Epithelial cell of proximal tubule (primary cell): ENCODE data around the gene CCRL2. TPM values are rescaled to one million over a fixed set of nuclear protein-coding genes. Genes with fewer than 3 reads are reported as not detected.

ENCODE experiments used
- DNase-seq: peaks from one replicate; pipeline ENCODE4 v3.0.0-alpha.2; 2011; ENCODE audit warnings: low read depth
- H3K4me3 ChIP-seq: 2 replicates; pipeline ENCODE4 v1.5.1; 2011; ENCODE audit warnings: low read depth, mild to moderate bottlenecking, low read length
- total RNA-seq: library from RNA; depleted of rRNA; stranded (reverse); fragments of >200 nt; gene quantifications from 2 replicates; pipeline ENCODE4 v1.2.3, GENCODE V29; 2015
- TF ChIP-seq, protein P1 (sequence below): conservative IDR thresholded peaks from 2 replicates; pipeline ENCODE4 v1.5.1; 2012; ENCODE audit warnings: low read depth, mild to moderate bottlenecking, low read length

CCRL2 gene
- total RNA-seq, 1 donor from 2014 or later, result not detected

- TF ChIP-seq, protein P1, sequence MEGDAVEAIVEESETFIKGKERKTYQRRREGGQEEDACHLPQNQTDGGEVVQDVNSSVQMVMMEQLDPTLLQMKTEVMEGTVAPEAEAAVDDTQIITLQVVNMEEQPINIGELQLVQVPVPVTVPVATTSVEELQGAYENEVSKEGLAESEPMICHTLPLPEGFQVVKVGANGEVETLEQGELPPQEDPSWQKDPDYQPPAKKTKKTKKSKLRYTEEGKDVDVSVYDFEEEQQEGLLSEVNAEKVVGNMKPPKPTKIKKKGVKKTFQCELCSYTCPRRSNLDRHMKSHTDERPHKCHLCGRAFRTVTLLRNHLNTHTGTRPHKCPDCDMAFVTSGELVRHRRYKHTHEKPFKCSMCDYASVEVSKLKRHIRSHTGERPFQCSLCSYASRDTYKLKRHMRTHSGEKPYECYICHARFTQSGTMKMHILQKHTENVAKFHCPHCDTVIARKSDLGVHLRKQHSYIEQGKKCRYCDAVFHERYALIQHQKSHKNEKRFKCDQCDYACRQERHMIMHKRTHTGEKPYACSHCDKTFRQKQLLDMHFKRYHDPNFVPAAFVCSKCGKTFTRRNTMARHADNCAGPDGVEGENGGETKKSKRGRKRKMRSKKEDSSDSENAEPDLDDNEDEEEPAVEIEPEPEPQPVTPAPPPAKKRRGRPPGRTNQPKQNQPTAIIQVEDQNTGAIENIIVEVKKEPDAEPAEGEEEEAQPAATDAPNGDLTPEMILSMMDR, result no peak
- DNase-seq, result no peak
- H3K4me3 ChIP-seq, result no peak overlapping the region
Observed at GRCh38 chr3:46406443-46406787, 644 bp upstream of the CCRL2 start.

- no peak for DNase-seq
- no peak overlapping the region for H3K4me3 ChIP-seq
- TF ChIP-seq, protein P1, result no peak
Observed at GRCh38 chr3:46407970-46408369, 911 bp downstream of the CCRL2 start.

DNA sequence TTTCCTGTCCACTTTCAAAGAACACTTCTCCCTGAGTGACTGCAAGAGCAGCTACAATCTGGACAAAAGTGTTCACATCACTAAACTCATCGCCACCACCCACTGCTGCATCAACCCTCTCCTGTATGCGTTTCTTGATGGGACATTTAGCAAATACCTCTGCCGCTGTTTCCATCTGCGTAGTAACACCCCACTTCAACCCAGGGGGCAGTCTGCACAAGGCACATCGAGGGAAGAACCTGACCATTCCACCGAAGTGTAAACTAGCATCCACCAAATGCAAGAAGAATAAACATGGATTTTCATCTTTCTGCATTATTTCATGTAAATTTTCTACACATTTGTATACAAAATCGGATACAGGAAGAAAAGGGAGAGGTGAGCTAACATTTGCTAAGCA lies 1.8 kb downstream of the CCRL2 start:
- no peak overlapping the region for H3K4me3 ChIP-seq
- DNase-seq, result no peak
- TF ChIP-seq, protein P1, result no peak

DNA sequence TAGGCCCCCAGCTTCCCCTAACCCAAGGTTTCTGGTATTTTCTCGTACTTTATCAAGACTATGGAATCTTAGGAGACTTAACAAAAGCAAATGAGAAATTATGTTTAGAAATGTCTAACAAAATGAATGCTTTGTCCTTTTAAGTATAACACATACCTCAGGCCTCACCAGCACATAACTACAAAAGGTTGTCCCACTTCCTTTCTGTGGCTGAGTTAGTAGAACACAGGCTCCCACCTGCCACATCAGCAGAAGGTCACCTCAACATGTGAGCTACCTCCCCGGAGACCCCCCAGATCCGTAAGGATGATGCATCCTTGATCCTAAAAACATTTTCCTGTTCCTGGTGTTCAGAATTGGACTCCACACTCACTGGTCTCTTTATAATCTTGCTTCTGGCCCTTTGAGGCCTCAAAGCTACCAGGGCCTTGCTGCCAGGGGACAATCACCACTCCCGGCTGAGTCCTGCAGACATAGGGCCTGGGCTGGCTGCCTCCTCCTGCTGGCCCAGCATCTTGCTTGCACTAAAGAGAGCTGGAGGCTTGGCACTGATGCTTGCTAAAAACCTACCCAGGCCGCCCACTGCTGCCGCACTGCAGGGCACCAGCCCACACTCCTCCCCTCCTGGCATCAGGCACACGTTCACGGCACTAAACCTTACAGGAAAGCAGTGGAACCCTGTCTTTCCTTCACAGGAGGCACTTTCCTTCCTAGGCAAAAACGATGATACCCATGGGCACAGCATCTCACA lies 2.9 kb downstream of the CCRL2 start:
- no peak overlapping the region for H3K4me3 ChIP-seq
- no peak for DNase-seq
- TF ChIP-seq, protein P1, result no peak

- H3K4me3 ChIP-seq, result no peak overlapping the region
- TF ChIP-seq, protein P1, result no peak
- no peak for DNase-seq
Observed at GRCh38 chr3:46410669-46411068, 3.6 kb downstream of the CCRL2 start.

DNA sequence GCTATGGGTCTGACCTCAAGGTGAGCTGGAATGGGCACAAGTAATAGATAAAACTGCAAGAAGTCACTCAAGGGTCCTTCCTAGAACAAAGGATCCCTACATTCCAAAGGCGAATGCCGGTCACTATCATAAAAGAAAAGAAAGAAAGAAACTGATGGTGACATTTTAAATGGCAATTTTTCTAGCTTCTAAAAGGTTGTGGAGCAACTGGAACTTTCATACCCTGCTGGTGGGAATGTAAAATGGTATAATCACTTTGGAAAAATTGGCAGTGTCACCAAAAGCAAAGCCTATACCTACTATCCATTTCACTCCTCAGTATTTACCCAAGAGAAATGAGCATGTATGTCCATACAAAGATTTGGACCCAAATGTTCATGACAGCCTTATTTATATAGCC lies 4.2 kb downstream of the CCRL2 start:
- TF ChIP-seq, protein P1, result no peak
- H3K4me3 ChIP-seq, result no peak overlapping the region
- no peak for DNase-seq

GRCh38 chr3:46412786-46413298 lies 5.8 kb downstream of the CCRL2 start:
- no peak overlapping the region for H3K4me3 ChIP-seq
- no peak for DNase-seq
- TF ChIP-seq, protein P1, result no peak
